Kidney epithelial cell (primary cell): ENCODE data around the gene LYST. TPM values are rescaled to one million over a fixed set of nuclear protein-coding genes. Genes with fewer than 3 reads are reported as not detected.

Source experiments
- DNase-seq: peaks from one replicate; pipeline ENCODE4 v3.0.0-alpha.2; 2010; ENCODE audit warnings: low read depth
- H3K27me3 ChIP-seq: 2 replicates; pipeline ENCODE4 v1.6.0; 2011; ENCODE audit warnings: low read length; ENCODE audit not compliant: control insufficient read depth, insufficient read depth
- H3K36me3 ChIP-seq: 2 replicates; pipeline ENCODE4 v1.5.1; 2011; ENCODE audit warnings: low read length; ENCODE audit not compliant: control insufficient read depth, insufficient read depth
- H3K4me3 ChIP-seq: 2 replicates; pipeline ENCODE4 v1.5.1; 2011; ENCODE audit warnings: low read depth, mild to moderate bottlenecking, control low read depth, low read length
- total RNA-seq: library from RNA; depleted of rRNA; stranded (reverse); fragments of >200 nt; gene quantifications from 2 replicates; pipeline ENCODE4 v1.2.3, GENCODE V29; 2015
- TF ChIP-seq, protein P1 (sequence below): IDR thresholded peaks from 2 replicates; pipeline ENCODE4 v1.5.1; 2011; ENCODE audit warnings: mild to moderate bottlenecking, moderate library complexity, low read length, control low read depth, inconsistent platforms; ENCODE audit not compliant: insufficient read depth, poor library complexity, severe bottlenecking

Gene LYST
- total RNA-seq, 1 donor from 2014 or later = 12.7 TPM

DNA sequence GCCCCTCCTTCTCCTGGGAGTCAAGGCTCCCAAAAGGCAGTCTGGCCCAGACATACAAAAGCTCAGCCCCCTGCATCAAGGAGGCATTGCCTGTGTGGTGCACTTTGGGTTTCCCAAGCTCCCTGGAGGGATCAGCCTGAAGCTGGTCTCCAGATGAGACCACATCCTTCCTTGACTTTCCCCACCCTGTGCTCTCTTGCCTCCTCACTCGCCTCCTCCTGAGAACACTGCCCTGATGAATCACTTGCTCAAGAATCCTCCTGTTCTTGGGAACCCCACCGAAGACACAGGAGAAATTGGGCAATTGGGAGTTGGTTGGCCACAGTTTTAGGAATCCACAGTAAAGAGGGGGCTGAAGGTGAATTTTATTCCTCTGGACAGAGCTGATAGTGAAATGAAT is 34.8 kb upstream of the LYST start:
- Histone ChIP-seq H3K4me3 (no peak overlapping the region), H3K36me3 (no peaks in the 10 kb centered on the region), H3K27me3 (no peaks in the 10 kb centered on the region)
- TF ChIP-seq, protein P1, sequence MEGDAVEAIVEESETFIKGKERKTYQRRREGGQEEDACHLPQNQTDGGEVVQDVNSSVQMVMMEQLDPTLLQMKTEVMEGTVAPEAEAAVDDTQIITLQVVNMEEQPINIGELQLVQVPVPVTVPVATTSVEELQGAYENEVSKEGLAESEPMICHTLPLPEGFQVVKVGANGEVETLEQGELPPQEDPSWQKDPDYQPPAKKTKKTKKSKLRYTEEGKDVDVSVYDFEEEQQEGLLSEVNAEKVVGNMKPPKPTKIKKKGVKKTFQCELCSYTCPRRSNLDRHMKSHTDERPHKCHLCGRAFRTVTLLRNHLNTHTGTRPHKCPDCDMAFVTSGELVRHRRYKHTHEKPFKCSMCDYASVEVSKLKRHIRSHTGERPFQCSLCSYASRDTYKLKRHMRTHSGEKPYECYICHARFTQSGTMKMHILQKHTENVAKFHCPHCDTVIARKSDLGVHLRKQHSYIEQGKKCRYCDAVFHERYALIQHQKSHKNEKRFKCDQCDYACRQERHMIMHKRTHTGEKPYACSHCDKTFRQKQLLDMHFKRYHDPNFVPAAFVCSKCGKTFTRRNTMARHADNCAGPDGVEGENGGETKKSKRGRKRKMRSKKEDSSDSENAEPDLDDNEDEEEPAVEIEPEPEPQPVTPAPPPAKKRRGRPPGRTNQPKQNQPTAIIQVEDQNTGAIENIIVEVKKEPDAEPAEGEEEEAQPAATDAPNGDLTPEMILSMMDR = no peak
- DNase-seq = no peak

DNA sequence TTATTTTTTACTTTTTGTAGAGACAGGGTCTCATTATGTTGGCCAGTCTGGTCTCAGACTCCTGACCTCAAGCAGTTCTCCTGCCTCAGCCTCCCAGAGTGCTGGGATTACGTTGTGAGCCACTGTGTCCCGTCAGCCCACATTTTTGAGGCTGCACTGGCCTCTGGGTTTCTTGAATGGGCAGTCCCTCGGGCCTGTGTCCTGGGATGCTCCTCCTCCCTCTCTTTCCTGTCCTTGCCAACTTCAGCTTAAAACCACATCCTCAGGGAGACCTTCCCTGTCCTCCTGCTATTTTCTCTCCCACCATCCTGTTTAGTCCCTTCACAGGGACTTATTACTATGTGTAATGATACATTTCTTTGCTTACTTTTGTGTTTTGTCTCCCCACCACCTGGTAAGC is 31.4 kb upstream of the LYST start:
- TF ChIP-seq, protein P1 = no peak

DNA sequence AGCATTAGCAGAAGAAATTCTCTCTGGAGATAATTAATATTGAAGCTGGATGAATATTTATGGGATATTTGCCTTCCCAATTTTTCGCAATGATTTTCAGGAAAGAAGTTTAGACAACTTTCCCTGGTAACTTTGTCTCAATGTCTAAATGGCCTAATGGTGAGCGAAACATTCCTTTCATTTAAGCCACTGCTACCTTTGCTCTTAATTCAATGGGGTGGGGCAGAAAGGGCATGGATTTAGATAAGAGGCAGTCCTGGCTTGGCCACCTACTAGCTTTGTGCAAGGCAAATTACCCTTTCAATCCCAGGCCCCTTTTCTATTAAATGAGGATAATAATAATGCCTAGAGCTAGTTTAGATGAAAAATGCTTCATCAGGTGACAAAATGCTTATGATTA is 27.1 kb upstream of the LYST start:
- TF ChIP-seq, protein P1 = no peak
- DNase-seq = no peak
- Histone ChIP-seq H3K4me3 (no peak overlapping the region), H3K27me3 (no peaks in the 10 kb centered on the region), H3K36me3 (no peaks in the 10 kb centered on the region)

More for the DNA sequence above, 31.4 kb upstream of the LYST start:
- no peak overlapping the region for H3K4me3 ChIP-seq
- DNase-seq = no peak
- no peaks in the 10 kb centered on the region for H3K27me3 ChIP-seq
- no peaks in the 10 kb centered on the region for H3K36me3 ChIP-seq

DNA sequence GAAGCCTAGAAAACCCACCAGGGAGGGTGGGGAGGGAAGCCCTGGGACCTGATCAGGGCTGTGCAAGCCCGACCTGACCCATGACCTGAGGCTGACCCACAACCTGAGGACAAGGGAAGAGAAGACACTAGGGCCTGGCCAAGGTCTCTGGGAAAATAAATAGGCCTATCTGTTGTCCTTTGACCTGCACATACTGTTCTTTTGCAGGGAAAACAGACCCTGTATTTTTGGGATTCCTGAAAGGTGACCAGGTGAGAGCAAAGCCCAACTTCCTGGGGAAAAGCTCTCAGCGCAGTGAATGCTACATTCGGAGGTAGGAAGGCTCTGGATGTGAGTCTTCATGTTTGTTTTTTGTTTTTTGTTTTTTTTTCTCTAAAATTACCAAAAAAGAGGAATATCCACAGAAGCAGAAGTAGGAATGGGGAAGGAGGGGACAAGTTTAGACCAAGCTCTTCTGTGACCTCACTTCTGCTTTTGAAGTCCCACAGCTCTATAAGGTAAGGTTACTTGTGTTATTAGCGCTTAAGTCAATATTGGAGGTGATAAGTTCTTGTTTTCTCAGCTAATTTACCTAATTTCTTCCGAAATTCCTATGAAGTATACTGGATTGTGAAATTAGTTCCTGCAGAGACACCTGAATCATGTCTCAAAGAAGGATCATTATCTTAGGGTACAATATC is 26.2 kb upstream of the LYST start:
- Histone ChIP-seq H3K27me3 (no peaks in the 10 kb centered on the region), H3K36me3 (no peaks in the 10 kb centered on the region), H3K4me3 (no peak overlapping the region)
- TF ChIP-seq, protein P1 = no peak
- DNase-seq = no peak

DNA sequence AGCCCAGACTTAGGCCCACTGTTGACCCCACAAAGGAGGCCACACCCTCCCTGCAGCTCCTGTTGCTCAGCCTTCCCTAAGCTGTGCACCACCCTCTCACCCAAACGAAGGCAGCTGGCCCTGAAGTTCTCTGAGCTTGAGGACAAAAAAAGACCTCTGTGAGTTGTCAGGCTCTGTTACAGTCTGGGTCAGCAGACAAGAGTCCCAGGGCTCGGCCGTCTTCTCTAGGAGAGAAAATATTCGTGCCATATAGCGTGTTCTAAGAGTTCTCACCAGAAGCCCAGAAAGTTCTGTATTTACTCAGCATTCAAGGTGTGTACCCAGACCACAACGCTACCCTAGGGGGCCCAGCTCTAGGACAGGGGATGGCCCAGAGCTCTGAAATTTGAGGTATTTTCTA is 25.5 kb upstream of the LYST start:
- TF ChIP-seq, protein P1 = no peak
- H3K36me3 ChIP-seq = no peaks in the 10 kb centered on the region
- no peak for DNase-seq

DNA sequence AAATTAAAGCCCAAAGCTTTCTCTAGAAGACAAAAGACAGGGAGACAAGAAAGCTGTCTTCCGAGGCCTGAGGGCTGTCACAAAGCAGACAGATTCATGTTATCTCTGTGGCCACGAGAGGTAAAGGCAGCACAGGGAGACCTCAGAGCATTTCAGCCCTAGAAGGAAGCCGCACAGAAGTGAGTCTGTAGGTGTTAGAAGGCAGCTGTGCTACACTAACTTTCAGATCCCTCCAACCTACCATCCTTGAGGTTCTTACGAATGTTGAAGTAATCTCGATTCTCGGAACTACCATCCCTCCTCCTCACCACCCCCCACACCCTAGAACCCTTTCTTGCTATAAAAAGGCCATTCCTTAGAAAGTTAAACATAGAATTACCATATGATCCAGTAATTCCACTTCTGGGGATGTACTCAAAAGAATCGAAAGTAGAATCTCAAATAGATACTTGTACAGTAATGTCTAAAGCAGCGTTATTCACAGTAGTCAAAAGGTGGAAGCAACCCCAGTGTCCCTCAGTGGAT is 21.5 kb upstream of the LYST start:
- DNase-seq = no peak
- Histone ChIP-seq H3K27me3 (no peaks in the 10 kb centered on the region), H3K36me3 (no peaks in the 10 kb centered on the region), H3K4me3 (no peak overlapping the region)
- TF ChIP-seq, protein P1 = no peak

More for the DNA sequence above, 25.5 kb upstream of the LYST start:
- H3K4me3 ChIP-seq = no peak overlapping the region
- H3K27me3 ChIP-seq = no peaks in the 10 kb centered on the region
